GM12878 (cell line): ENCODE results near the gene CD164L2. TPM values are rescaled to one million over a fixed set of nuclear protein-coding genes. Genes with fewer than 3 reads are reported as not detected.

ENCODE experiments used
- ATAC-seq: fragments of 200-7000 bp; cut with Tn5 transposase; 3 replicates; pipeline ENCODE4 v1.9.1; 2020; ENCODE audit warnings: mild to moderate bottlenecking, moderate library complexity
- BruUV-seq: library from RNA; stranded (reverse); fragments of 400-500 nt; replicated peaks from 2 replicates; lab custom pipeline; 2021; lab: Mats Ljungman, UMichigan
- CTCF ChIA-PET: fragments of 300-600 bp; sonication (Branson Sonifier 250); formaldehyde crosslinking; extraction: SDS; loops from one replicate; lab custom pipeline; 2021; ENCODE audit warnings: inconsistent platforms; lab: Yijun Ruan, JAX
- POLR2A ChIA-PET: fragments of 350-600 bp; formaldehyde crosslinking; extraction: SDS; loops from one replicate; lab custom pipeline; 2021; ENCODE audit warnings: inconsistent platforms; lab: Charles Lee
- RAD21 ChIA-PET: fragments of 300-600 bp; sonication (Branson Sonifier 250); formaldehyde crosslinking; loops from one replicate; lab custom pipeline; 2023; ENCODE audit warnings: antibody characterized with exemption; ENCODE audit not compliant: unreplicated experiment; lab: Charles Lee
- SMC1A ChIA-PET: fragments of 300-600 bp; sonication (Branson Sonifier 250); formaldehyde crosslinking; loops from one replicate; lab custom pipeline; 2023; ENCODE audit not compliant: unreplicated experiment, uncharacterized antibody; lab: Charles Lee
- DNase-seq: peaks from one replicate; pipeline ENCODE4 v3.0.0-alpha.2; 2011; ENCODE audit warnings: low read depth, low spot score
- FAIRE-seq: peaks from 3 replicates; lab custom pipeline; 2011; peaks lifted over from hg19 to GRCh38; lab: Jason Lieb, UNC
- H2AFZ ChIP-seq: 2 replicates; pipeline ENCODE4 v1.6.0; 2011; ENCODE audit warnings: low read depth, low read length, control low read depth; ENCODE audit not compliant: control insufficient read depth
- H3K27ac ChIP-seq: 2 replicates; pipeline ENCODE4 v1.5.1; 2011; ENCODE audit warnings: control low read depth; ENCODE audit not compliant: control insufficient read depth, insufficient read depth
- H3K27me3 ChIP-seq, 2 experiments: replicated peaks in 1 of 2; 2 replicates each; pipeline versions ENCODE4 v1.6.0 to v1.6.1; 2011; ENCODE audit warnings: low read length in 1 of 2; ENCODE audit not compliant: control insufficient read depth in 2 of 2, insufficient read depth in 2 of 2
- H3K36me3 ChIP-seq, 2 experiments: 2 replicates each; pipeline ENCODE4 v1.5.1; 2011; ENCODE audit warnings: low read length in 1 of 2; ENCODE audit not compliant: control insufficient read depth in 2 of 2, insufficient read depth in 2 of 2
- H3K4me1 ChIP-seq: 2 replicates; pipeline ENCODE4 v1.6.1; 2011; ENCODE audit warnings: mild to moderate bottlenecking, low read length, moderate library complexity, mixed read lengths; ENCODE audit not compliant: control insufficient read depth, insufficient read depth
- H3K4me2 ChIP-seq: 2 replicates; pipeline ENCODE4 v1.6.0; 2011; ENCODE audit warnings: control low read depth; ENCODE audit not compliant: control insufficient read depth, insufficient read depth
- H3K4me3 ChIP-seq: fragments of 200-600 bp; sonication (generic); 2 replicates; pipeline ENCODE4 v1.5.1; 2016
- H3K79me2 ChIP-seq: 2 replicates; pipeline ENCODE4 v1.6.0; 2011; ENCODE audit warnings: low read length; ENCODE audit not compliant: control insufficient read depth, insufficient read depth
- H3K9ac ChIP-seq: 2 replicates; pipeline ENCODE4 v1.8.0; 2011; ENCODE audit warnings: low read length, control low read depth, mixed read lengths; ENCODE audit not compliant: control insufficient read depth, insufficient read depth
- H3K9me3 ChIP-seq: replicated peaks from 3 replicates; pipeline ENCODE4 v1.5.1; 2011; ENCODE audit warnings: mild to moderate bottlenecking, low read length; ENCODE audit not compliant: control insufficient read depth, insufficient read depth
- H4K20me1 ChIP-seq: 2 replicates; pipeline ENCODE4 v1.6.0; 2011; ENCODE audit not compliant: control insufficient read depth, insufficient read depth
- BACH1 ChIP-seq: fragments of 450-650 bp; IDR thresholded peaks from 2 replicates; pipeline ENCODE4 v1.6.1; 2017; ENCODE audit warnings: mild to moderate bottlenecking, borderline replicate concordance
- in situ Hi-C: fragments of 300-500 bp; cut with MboI; formaldehyde crosslinking; loops from 9 replicates; pipeline ENCODE4 v1.14.3; 2018; ENCODE audit warnings: mixed read lengths
- intact Hi-C: fragments of 100-400 bp; cut with micrococcal nuclease; formaldehyde crosslinking; loops from one replicate; pipeline ENCODE4 v1.14.2; 2022; ENCODE audit not compliant: unreplicated experiment
- polyA plus RNA-seq, 11 experiments: library from polyadenylated mRNA; depleted of rRNA in 4 of 11; unstranded in 6 of 11; stranded (reverse) in 5 of 11; fragments of >200 nt; fragmentation: Nextera tagmentation in 4 of 11; fragmentation: Illumina TruSeq in 1 of 11; extraction: Ambion mirVana in 4 of 11; extraction: Trizol in 1 of 11; gene quantifications; 1 replicate in 1 of 11; 2 replicates in 10 of 11; pipeline versions ENCODE4 v1.2.1 to v1.2.3, GENCODE V29; 2011 to 2016; ENCODE audit warnings: inconsistent platforms in 2 of 11, missing spikeins in 2 of 11, low read depth in 1 of 11
- total RNA-seq, 4 experiments: library from RNA; depleted of rRNA in 3 of 4; stranded (reverse); fragments of >200 nt in 3 of 4; fragmentation: Illumina TruSeq in 1 of 4; extraction: Trizol in 1 of 4; gene quantifications; 2 replicates each; pipeline versions ENCODE4 v1.2.1 to v1.2.3, GENCODE V29; 2013 to 2021
- TF ChIP-seq, protein P1 (sequence below): fragments of 450-650 bp; IDR thresholded peaks from 2 replicates; pipeline ENCODE4 v1.6.1; 2017; ENCODE audit warnings: mild to moderate bottlenecking, moderate library complexity

The CD164L2 gene
- total and polyA plus RNA-seq, 10 of the 15 experiments (the other 5 are each of a cell fraction or from before 2014, with no cell fraction given), result not detected

DNA sequence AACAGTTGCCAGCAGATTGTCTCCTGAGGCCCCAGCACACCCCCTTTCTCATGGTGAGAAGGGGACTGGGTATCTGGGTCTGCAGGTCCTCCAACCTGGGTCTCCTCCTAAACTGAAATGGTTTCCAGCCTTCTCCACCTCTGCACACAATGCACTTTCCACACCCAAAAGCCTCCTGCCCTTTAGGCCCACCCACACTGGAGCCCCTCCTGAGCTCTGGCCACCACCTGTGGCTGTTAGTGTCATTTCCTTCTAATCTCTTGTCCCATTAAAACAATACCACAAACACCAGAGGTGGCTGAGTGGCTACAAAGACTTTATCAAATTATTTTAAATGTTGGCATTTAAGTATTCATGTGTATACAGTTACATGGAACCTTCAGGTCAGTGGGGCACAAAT is 20.8 kb upstream of the CD164L2 start:
- intact Hi-C loops (no loop called here), in situ Hi-C loops (no loop called here)
- no peak overlapping the region for H3K9ac ChIP-seq
- no peaks in the 10 kb centered on the region for H3K9me3 ChIP-seq
- ATAC-seq (no peak), FAIRE-seq (no peak), DNase-seq (no peak)
- TF ChIP-seq, protein P1, sequence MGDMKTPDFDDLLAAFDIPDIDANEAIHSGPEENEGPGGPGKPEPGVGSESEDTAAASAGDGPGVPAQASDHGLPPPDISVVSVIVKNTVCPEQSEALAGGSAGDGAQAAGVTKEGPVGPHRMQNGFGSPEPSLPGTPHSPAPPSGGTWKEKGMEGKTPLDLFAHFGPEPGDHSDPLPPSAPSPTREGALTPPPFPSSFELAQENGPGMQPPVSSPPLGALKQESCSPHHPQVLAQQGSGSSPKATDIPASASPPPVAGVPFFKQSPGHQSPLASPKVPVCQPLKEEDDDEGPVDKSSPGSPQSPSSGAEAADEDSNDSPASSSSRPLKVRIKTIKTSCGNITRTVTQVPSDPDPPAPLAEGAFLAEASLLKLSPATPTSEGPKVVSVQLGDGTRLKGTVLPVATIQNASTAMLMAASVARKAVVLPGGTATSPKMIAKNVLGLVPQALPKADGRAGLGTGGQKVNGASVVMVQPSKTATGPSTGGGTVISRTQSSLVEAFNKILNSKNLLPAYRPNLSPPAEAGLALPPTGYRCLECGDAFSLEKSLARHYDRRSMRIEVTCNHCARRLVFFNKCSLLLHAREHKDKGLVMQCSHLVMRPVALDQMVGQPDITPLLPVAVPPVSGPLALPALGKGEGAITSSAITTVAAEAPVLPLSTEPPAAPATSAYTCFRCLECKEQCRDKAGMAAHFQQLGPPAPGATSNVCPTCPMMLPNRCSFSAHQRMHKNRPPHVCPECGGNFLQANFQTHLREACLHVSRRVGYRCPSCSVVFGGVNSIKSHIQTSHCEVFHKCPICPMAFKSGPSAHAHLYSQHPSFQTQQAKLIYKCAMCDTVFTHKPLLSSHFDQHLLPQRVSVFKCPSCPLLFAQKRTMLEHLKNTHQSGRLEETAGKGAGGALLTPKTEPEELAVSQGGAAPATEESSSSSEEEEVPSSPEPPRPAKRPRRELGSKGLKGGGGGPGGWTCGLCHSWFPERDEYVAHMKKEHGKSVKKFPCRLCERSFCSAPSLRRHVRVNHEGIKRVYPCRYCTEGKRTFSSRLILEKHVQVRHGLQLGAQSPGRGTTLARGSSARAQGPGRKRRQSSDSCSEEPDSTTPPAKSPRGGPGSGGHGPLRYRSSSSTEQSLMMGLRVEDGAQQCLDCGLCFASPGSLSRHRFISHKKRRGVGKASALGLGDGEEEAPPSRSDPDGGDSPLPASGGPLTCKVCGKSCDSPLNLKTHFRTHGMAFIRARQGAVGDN, result no peak
- 0 out of 2 replicates have a peak, but pooled peaks have one; percentile 1 for TF ChIP-seq BACH1
- H3K27ac ChIP-seq, result peak overlapping the region; percentile 64
- ChIA-PET POLR2A (interaction anchor here (0.6 to 1.3 kb wide), 2 partner anchors 12 to 38 kb away, joined by 3 read pairs; no protein-coding TSS in a partner anchor), RAD21 (interaction anchor here (1.2 to 3.6 kb wide), 3 partner anchors 85 to 202 kb away, joined by 3 to 34 read pairs (median 5); partner anchors contain the start of gene AHDC1), SMC1A (interaction anchor here (0.7 to 2.2 kb wide), 3 partner anchors 88 to 203 kb away, joined by 3 to 8 read pairs (median 3); no protein-coding TSS in a partner anchor), CTCF (interaction anchor here (1.0 to 13.5 kb wide), 13 partner anchors 10 to 203 kb away, joined by 3 to 265 read pairs (median 6); partner anchors contain the start of genes AHDC1, MAP3K6 and WASF2)
- no peaks in the 10 kb centered on the region for H3K27me3 ChIP-seq
- H3K4me1 ChIP-seq, result peaks cover 16% of the 10 kb centered on the region
- no peaks in the 10 kb centered on the region for H4K20me1 ChIP-seq
- no peaks in the 10 kb centered on the region for H3K79me2 ChIP-seq
- peaks cover 12 to 18% of the 10 kb centered on the region in 2 experiments for H3K36me3 ChIP-seq
- BruUV-seq, result no TSS peak
- peak overlapping the region; percentile 30; the same call in 1 of the 2 replicates for H3K4me2 ChIP-seq
- no peak overlapping the region for H2AFZ ChIP-seq
- no peak overlapping the region for H3K4me3 ChIP-seq
